ENCODE measurements around the gene MACROD2.

MACROD2 gene

DNA sequence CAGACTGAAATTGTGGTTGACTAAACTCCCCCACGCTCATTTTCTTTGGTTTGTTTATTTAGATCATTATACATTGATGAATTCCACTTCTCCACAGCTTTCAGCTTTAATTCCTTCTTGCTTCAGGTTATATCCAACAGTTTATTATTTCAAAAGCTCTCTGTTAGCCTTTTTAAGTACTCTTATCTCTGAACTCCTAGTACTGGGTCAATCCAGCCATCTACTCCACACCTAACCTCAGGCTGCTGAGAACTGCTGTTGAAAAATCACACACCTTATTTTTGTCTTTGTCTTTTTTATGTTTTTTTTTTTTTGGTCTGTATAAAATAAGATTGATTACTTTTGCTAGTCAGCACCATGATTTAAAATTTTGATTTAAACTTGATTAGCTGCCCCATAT, 309.2 kb downstream of the MACROD2 start:
- no peak overlapping the region for H3K4me3 ChIP-seq (ENCODE audit: low read depth, low read length)
- TF ChIP-seq, protein P1, sequence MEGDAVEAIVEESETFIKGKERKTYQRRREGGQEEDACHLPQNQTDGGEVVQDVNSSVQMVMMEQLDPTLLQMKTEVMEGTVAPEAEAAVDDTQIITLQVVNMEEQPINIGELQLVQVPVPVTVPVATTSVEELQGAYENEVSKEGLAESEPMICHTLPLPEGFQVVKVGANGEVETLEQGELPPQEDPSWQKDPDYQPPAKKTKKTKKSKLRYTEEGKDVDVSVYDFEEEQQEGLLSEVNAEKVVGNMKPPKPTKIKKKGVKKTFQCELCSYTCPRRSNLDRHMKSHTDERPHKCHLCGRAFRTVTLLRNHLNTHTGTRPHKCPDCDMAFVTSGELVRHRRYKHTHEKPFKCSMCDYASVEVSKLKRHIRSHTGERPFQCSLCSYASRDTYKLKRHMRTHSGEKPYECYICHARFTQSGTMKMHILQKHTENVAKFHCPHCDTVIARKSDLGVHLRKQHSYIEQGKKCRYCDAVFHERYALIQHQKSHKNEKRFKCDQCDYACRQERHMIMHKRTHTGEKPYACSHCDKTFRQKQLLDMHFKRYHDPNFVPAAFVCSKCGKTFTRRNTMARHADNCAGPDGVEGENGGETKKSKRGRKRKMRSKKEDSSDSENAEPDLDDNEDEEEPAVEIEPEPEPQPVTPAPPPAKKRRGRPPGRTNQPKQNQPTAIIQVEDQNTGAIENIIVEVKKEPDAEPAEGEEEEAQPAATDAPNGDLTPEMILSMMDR (IDR thresholded peaks at IDR 0.05; ENCODE audit: borderline replicate concordance, insufficient read depth, low read depth, low read length), result no peak

DNA sequence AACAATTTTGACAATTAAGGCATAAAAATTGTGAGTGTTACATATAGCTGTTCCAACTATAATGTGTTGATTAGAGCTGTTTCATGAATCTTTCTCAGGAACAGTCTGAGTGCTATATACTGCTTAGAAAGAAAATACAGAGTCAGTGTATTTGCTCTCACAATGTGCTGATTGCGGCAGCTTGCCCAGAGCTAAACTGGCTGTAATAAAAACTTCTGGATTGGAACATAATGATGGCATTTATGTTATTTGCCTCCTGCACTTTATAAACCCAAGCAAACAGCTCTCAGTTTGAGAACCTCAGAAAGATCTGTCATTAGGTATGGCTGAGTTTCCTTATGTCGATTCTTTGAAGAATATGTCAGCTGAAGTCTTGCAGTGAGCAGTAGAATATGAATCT, 312.6 kb downstream of the MACROD2 start:
- TF ChIP-seq, protein P1 (IDR thresholded peaks at IDR 0.05; ENCODE audit: borderline replicate concordance, insufficient read depth, low read depth, low read length), result no peak
- no peak overlapping the region for H3K4me3 ChIP-seq (ENCODE audit: low read depth, low read length)

DNA sequence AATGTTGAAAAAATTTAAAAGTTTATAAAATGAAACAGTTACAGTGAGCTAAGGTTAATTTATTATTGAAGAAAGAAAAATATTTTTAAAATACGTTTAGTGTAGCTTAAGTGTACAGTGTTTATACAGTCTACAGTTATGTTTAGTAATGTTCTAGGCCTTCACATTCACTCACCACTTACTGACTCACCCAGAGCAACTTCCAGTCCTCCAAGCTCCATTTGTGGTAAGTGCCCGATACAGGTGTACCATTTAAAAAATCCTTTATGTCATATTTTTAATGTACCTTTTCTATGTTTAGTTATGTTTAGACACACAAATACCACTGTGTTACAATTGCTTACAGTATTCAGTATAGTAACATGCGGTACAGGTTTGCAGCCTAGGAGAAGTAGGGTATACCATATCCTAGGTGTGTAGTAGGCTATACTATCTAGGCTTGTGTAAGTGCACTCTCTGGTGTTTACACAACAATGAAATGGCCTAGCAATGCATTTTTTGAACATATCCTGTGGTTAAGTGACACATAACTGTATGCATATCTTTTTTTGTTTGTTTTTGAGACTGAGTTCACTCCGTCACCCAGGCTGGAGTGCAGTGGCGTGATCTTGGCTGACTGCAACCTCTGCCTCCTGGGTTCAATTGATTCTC, 315.8 kb downstream of the MACROD2 start:
- H3K4me3 ChIP-seq (ENCODE audit: low read depth, low read length), result no peak overlapping the region
- TF ChIP-seq, protein P1 (IDR thresholded peaks at IDR 0.05; ENCODE audit: borderline replicate concordance, insufficient read depth, low read depth, low read length), result no peak

DNA sequence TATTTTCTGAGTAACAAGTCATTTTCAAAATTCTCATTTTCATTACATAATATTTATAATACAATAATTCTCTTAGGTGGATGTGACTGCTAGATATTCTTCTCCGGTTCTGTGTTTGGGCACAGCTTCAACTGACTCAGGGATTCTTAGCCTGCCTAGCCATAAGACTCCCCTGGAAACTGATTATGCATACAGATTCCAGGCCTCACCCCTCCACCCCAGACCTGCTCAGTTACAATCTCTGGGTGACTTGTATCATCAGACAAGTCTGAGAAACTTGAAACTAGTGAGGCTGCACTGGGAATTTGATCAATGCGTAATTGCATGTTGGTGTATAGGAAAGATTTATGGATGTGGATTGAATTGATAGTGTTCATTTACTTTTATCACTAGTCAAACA, 316.7 kb downstream of the MACROD2 start:
- TF ChIP-seq, protein P1 (IDR thresholded peaks at IDR 0.05; ENCODE audit: borderline replicate concordance, insufficient read depth, low read depth, low read length), result no peak
- H3K4me3 ChIP-seq (ENCODE audit: low read depth, low read length), result no peak overlapping the region

DNA sequence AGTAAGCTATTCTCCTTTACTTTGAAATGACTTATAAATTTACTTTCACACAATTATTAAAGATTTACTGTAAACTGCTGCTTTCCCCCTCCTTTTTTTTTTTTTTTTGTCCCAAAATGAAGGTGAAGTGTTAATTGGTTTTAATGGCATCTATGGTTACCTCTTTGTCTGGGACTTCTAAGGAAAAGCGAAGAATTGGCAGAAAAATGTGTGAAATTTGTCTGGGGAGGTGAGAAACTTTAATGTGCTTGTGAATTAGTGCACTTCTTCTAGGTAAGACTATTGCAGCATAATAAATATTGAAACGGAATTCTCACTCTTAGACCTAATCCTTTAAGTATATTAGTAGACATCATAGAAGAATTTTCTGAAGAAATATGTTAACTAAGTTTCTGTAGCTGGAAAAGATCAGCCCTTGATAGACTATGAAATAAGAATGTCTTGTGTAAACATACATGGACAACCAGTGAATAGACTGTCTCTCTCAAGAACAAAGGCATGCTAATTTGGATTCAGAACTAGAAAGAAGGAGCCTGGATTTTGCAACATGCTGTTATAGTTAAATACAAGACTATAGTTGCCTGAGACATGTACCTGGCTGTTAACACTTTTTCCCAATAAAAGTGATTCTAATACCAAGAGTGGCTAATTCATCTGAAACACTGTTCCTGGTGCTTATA, 318.2 kb downstream of the MACROD2 start:
- TF ChIP-seq, protein P1 (IDR thresholded peaks at IDR 0.05; ENCODE audit: borderline replicate concordance, insufficient read depth, low read depth, low read length), result no peak
- no peak overlapping the region for H3K4me3 ChIP-seq (ENCODE audit: low read depth, low read length)

DNA sequence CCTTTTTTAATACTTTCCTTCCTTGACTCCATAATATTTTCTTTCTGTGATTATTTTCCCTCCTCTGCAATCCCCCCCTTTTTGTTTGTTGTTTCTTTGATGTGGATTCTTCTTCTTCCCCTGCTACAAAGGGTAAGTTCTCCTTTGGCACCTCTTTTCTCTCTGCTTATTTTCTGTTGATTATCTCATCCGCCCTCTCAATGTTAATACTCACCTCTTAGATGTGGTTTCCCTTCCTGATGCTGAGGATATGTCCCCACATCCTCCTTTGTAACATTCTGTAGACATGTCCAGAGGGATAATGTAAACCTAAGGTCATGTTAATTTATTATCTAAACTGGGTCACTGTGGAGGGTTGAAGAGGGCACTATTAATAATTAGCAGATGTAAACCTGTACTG, 324.4 kb downstream of the MACROD2 start:
- TF ChIP-seq, protein P1 (IDR thresholded peaks at IDR 0.05; ENCODE audit: borderline replicate concordance, insufficient read depth, low read depth, low read length), result no peak
- H3K4me3 ChIP-seq (ENCODE audit: low read depth, low read length), result no peak overlapping the region

DNA sequence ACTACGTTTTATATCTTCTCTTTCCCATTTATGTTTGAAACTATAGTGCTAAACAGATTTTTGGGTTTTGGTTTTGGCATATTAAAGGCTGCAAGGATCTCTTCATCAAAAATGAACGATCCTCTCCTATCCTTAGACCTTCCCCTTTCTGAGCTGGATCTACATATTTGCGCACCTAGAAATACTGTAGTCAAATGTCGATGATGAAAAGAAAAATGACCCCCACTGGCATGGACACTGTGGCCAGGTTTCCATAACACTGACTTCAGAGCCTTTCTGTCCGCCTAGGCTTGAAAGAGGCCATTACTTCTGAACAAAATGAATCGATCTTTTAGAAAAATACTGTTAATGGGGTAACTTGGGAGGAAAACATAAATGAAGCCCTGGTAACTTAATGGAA, 336.3 kb downstream of the MACROD2 start:
- TF ChIP-seq, protein P1 (IDR thresholded peaks at IDR 0.05; ENCODE audit: borderline replicate concordance, insufficient read depth, low read depth, low read length), result no peak
- no peak overlapping the region for H3K4me3 ChIP-seq (ENCODE audit: low read depth, low read length)

All from GM12875 (cell line).